HUES64 (cell line): ENCODE data around the gene NELFA.
A peak's percentile ranks its signal among the peaks of the same experiment; 100 is the strongest.

Experiments used
- H3K27ac ChIP-seq: 2 replicates; pipeline ENCODE4 v1.7.0; 2013; ENCODE audit warnings: low read depth, low read length, inconsistent platforms
- H3K27me3 ChIP-seq: 2 replicates; pipeline ENCODE4 v1.6.1; 2013; ENCODE audit warnings: mild to moderate bottlenecking, low read length; ENCODE audit not compliant: insufficient read depth
- H3K36me3 ChIP-seq: 2 replicates; pipeline ENCODE4 v1.6.1; 2013; ENCODE audit warnings: mild to moderate bottlenecking, low read length; ENCODE audit not compliant: insufficient read depth
- H3K4me1 ChIP-seq: 2 replicates; pipeline ENCODE4 v1.6.1; 2013; ENCODE audit warnings: mild to moderate bottlenecking, low read length, moderate library complexity; ENCODE audit not compliant: insufficient read depth
- H3K4me3 ChIP-seq: 2 replicates; pipeline ENCODE4 v1.5.1; 2013; ENCODE audit warnings: mild to moderate bottlenecking, low read length, moderate library complexity
- H3K9ac ChIP-seq: 2 replicates; pipeline ENCODE4 v1.6.1; 2013; ENCODE audit warnings: mild to moderate bottlenecking, low read depth, low read length
- H3K9me3 ChIP-seq: 2 replicates; pipeline ENCODE4 v1.6.1; 2013; ENCODE audit warnings: low read depth, low read length; ENCODE audit not compliant: insufficient read depth
- WGBS: fragments of 150-250, 120-280 bp; methylation state at CpG from one replicate; pipeline ENCODE4 v1.1.7; 2013; ENCODE audit warnings: missing lambda C conversion rate; 5-methylcytosine and 5-hydroxymethylcytosine counted together

Gene NELFA

DNA sequence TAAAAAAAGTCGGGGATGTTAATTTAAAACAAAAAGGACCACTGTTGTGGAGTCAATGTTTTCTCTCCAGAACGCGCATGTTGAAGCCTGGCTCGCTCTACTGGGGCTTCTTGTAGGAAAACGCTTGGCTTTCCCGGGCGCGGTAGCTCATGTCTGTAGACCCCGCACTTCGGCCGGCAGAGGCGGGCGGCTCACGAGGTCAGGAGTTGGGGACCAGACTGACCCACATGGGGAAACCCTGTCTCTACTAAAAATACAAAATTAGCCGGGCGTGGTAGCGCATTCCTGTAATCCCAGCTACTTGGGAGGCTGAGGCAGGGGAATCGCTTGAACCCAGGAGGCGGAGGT is 15.6 kb downstream of the NELFA start:
- H3K9me3 ChIP-seq, result no peaks in the 10 kb centered on the region

GRCh38 chr4:1992468-1993168 is 16.2 kb downstream of the NELFA start:
- Histone ChIP-seq H3K36me3 (peaks cover 38% of the 10 kb centered on the region), H3K9ac (no peak overlapping the region), H3K4me3 (no peak overlapping the region), H3K27me3 (no peaks in the 10 kb centered on the region), H3K9me3 (no peaks in the 10 kb centered on the region), H3K4me1 (no peaks in the 10 kb centered on the region), H3K27ac (0 out of 2 replicates have a peak overlapping the region, but pooled peaks have one; percentile 18)
- 88% methylated on average over 45 of the region's 45 CpGs for WGBS

More for the DNA sequence above, 15.6 kb downstream of the NELFA start:
- no peak overlapping the region for H3K9ac ChIP-seq
- H3K27ac ChIP-seq, result no peak overlapping the region
- no peaks in the 10 kb centered on the region for H3K27me3 ChIP-seq
- H3K4me1 ChIP-seq, result no peaks in the 10 kb centered on the region
- peaks cover 34% of the 10 kb centered on the region for H3K36me3 ChIP-seq
- 95% methylated on average over 19 of the region's 19 CpGs for WGBS
- H3K4me3 ChIP-seq, result no peak overlapping the region

- no peak overlapping the region for H3K9ac ChIP-seq
- H3K36me3 ChIP-seq, result peaks cover 46% of the 10 kb centered on the region
- no peaks in the 10 kb centered on the region for H3K9me3 ChIP-seq
- 96% methylated on average over 37 of the region's 37 CpGs for WGBS
- no peaks in the 10 kb centered on the region for H3K27me3 ChIP-seq
- H3K4me1 ChIP-seq, result no peaks in the 10 kb centered on the region
- 0 out of 2 replicates have a peak overlapping the region, but pooled peaks have one; percentile 18 for H3K27ac ChIP-seq
- no peak overlapping the region for H3K4me3 ChIP-seq
These were observed 17.0 kb downstream of the NELFA start for GRCh38 chr4:1991596-1992434.

- Histone ChIP-seq H3K4me1 (no peaks in the 10 kb centered on the region), H3K9ac (no peak overlapping the region), H3K36me3 (peaks cover 51% of the 10 kb centered on the region), H3K27me3 (no peaks in the 10 kb centered on the region), H3K9me3 (no peaks in the 10 kb centered on the region), H3K4me3 (no peak overlapping the region), H3K27ac (no peak overlapping the region)
- 94% methylated on average over 11 of the region's 11 CpGs for WGBS
These were observed 17.7 kb downstream of the NELFA start for GRCh38 chr4:1991087-1991486.

GRCh38 chr4:1990676-1991075 is 18.1 kb downstream of the NELFA start:
- H3K4me3 ChIP-seq, result no peak overlapping the region
- H3K36me3 ChIP-seq, result peaks cover 55% of the 10 kb centered on the region
- no peaks in the 10 kb centered on the region for H3K27me3 ChIP-seq
- WGBS, result 96% methylated on average over 5 of the region's 5 CpGs
- no peaks in the 10 kb centered on the region for H3K4me1 ChIP-seq
- no peak overlapping the region for H3K9ac ChIP-seq
- H3K9me3 ChIP-seq, result no peaks in the 10 kb centered on the region
- no peak overlapping the region for H3K27ac ChIP-seq

GRCh38 chr4:1990348-1990645 is 18.5 kb downstream of the NELFA start:
- Histone ChIP-seq H3K9ac (no peak overlapping the region), H3K27ac (no peak overlapping the region), H3K9me3 (no peaks in the 10 kb centered on the region), H3K4me1 (no peaks in the 10 kb centered on the region), H3K27me3 (no peaks in the 10 kb centered on the region), H3K4me3 (no peak overlapping the region), H3K36me3 (peaks cover 59% of the 10 kb centered on the region)
- 96% methylated on average over 10 of the region's 10 CpGs for WGBS

DNA sequence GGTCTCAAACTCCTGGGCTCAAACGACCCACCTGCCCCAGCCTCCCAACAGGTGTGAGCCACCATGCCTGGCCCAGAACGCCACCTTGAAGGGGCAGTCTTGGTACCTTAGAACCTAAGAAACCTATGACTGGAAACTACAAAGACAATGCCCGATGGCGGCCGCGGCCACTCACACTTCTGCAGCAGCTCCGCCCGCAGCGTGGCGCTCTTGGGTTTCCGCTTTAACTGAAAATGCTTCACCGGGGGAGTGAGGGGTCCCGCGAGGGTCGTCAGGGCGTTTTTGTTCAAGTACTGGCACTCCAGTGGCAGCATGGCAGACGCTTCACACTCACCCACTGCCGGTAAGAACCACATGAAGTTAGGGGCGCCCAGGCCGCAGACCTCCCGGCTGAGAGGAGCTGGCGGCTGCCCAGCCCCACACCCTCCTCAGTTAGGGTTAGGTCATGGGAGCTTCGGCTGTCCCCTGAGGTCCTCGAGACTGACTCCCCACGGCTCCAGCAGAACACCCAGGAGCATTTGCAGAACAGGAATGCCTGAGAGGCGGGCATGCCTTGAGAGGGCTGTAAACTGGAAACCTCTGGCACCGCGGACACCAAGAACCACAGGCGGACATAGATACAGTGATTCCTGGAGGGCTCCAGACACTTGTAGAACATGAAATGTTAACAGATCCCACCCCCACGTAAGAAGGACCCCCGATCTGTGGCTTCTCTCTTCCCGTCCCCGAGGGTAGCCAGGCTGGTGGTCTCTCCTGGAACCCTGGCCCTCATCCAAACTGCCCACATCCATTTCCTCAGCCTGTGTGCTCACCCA is 19.0 kb downstream of the NELFA start:
- WGBS, result 95% methylated on average over 33 of the region's 33 CpGs
- Histone ChIP-seq H3K27ac (no peak overlapping the region), H3K36me3 (peaks cover 62% of the 10 kb centered on the region), H3K4me3 (no peak overlapping the region), H3K27me3 (no peaks in the 10 kb centered on the region), H3K4me1 (no peaks in the 10 kb centered on the region), H3K9ac (no peak overlapping the region), H3K9me3 (no peaks in the 10 kb centered on the region)

- 93% methylated on average over 11 of the region's 12 CpGs for WGBS
- no peak overlapping the region for H3K9ac ChIP-seq
These were observed 20.4 kb downstream of the NELFA start for GRCh38 chr4:1988327-1988724.

GRCh38 chr4:1987721-1988326 is 20.9 kb downstream of the NELFA start:
- Histone ChIP-seq H3K4me3 (no peak overlapping the region), H3K9me3 (no peaks in the 10 kb centered on the region), H3K9ac (no peak overlapping the region), H3K36me3 (peaks cover 81% of the 10 kb centered on the region), H3K27ac (no peak overlapping the region), H3K27me3 (no peaks in the 10 kb centered on the region), H3K4me1 (no peaks in the 10 kb centered on the region)
- WGBS, result 94% methylated on average over 26 of the region's 26 CpGs

More at GRCh38 chr4:1988327-1988724, 20.4 kb downstream of the NELFA start:
- no peaks in the 10 kb centered on the region for H3K4me1 ChIP-seq
- no peak overlapping the region for H3K27ac ChIP-seq
- no peaks in the 10 kb centered on the region for H3K9me3 ChIP-seq
- H3K27me3 ChIP-seq, result no peaks in the 10 kb centered on the region
- H3K36me3 ChIP-seq, result peaks cover 76% of the 10 kb centered on the region
- H3K4me3 ChIP-seq, result no peak overlapping the region

DNA sequence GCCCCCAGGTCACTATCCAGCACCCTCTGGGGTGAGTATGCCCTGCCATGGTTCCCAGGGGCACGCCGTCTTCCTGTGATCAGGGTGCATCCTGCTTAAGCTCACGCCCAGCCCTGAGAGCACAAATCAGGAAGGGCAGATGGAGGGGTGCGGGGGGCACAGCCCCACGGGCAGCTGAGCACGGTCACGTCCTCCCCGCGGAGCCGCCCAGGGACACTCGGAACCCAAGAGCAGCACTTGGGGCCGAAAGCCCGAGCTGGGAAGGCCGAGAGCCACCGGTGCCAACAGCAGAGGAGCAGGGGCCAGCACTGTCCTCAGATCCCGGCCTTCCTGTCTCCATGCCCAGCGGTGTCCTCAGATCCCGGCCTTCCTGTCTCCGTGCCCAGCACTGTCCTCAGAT is 21.5 kb downstream of the NELFA start:
- Histone ChIP-seq H3K4me3 (no peak overlapping the region), H3K27ac (no peak overlapping the region), H3K27me3 (no peaks in the 10 kb centered on the region), H3K9me3 (no peaks in the 10 kb centered on the region), H3K36me3 (peaks cover 87% of the 10 kb centered on the region), H3K9ac (no peak overlapping the region), H3K4me1 (no peaks in the 10 kb centered on the region)
- 95% methylated on average over 19 of the region's 19 CpGs for WGBS
